ENCODE measurements around the gene CEP192.

Gene CEP192

DNA sequence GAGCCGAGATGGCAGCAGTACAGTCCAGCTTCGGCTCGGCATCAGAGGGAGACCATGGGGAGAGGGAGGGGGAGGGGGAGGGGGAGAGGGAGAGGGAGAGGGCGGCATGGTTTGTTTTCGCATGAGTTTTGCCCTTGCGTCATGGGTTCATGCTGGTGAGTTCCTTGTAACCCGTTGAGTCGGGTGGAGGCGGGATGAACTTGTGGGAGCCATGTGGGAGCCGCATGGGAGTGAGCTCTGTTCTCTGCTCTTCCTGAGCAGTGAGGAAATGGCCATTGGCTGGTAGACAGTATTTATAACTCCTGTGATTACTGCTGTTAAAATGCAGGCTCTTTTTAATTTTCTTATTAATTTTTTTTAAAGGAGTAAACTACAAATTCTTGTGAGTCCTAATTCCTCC is 108.0 kb downstream of the CEP192 start:
- DNase-seq (ENCODE audit: low spot score), result no peak

DNA sequence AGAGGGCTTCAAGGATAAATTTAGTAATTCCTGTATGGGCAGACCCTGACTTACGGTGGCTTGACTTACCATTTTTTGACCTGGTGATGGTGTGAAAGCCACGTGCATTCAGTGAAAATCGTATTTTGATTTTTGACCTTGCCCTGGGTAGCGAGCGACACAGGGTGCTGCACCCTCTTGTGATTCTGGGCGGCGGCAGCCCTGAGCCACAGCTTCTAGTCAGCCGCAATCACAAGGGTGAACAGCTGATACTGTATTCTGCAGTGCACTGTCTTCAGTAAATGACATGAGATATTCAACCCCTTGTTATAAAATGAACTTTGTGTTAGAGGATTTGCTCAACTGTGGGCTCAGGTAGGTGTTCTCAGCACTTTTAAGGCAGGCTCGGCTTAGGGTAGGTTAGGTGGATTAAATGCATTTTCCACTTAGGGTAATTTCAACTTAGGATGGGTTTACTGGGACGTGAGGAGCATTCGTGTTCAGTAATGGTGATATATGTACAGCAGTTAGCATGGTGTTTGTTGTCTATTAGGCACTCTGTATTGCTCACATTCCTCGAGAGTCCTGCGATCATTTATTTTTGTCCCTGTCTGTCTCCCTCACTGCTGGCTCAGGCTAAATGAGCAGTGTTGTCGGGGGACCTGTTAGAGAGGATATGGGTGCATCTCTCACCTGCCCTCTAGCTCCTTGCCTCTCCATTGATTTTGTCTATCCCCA is 109.9 kb downstream of the CEP192 start:
- no peak for DNase-seq (ENCODE audit: low spot score)

DNA sequence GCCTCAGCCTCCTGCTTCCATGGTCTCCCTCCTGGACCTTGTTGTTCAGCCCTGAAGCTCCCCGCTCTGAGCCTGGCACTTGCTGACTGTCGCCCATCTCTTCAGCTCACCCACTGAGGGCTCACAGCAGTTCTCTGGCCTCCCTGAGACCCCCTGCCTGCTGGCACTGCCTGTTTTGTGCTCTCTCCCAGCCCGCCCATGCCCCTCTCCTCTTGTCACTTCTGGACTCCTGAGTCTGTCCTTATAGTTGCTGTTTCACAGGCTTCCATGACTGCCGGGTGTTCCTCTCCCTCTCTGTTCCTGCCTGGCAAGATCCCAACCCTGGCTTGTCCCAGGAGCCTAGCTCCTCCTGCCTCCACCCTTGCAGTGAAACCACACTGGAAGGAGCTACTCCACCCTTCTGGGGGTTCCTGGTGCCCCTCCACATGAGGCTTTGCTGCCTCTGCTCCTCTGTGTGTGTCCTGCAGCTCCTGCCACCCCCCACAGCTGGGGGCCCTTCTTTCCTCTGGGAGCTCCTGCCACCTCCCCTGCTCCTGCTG is 110.6 kb downstream of the CEP192 start:
- DNase-seq (ENCODE audit: low spot score), result no peak

DNA sequence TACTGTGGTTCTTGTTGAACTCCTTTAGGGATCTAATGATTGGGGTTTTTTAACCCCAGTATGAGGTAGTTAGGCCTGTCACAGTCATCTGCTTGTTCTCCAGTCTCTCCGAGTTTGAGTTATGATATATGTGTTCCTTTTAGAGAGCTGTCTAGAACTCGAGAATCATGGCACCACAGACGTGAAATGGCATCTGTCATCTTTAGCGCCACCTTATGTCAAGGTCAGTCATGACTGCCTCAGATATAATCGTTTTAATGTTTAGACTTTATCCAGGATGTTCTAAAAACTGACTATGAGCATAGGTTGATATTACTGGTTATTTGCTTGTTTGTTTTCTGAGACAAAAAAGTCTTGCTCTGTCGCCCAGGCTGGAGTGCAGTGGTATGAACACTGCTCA is 112.2 kb downstream of the CEP192 start:
- no peak for DNase-seq (ENCODE audit: low spot score)

DNA sequence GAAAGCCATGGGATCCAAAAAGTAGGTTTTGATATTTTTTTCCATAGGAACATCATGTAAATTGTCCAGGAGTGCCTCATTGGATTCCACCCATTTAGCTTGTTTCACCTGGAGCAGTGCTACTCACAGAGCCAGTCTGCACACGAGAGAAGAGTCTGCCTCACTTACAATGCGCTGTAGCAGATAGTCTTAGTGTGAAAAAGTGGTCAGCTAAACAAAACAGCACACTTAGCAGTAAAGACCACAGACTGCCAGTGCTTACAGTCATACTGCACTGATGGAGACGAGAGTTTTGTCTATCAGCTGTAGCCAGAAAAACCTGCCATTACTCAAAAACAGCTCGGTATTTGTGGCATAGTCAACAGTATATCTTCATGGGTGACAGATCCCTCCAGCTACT is 113.9 kb downstream of the CEP192 start:
- no peak for DNase-seq (ENCODE audit: low spot score)

DNA sequence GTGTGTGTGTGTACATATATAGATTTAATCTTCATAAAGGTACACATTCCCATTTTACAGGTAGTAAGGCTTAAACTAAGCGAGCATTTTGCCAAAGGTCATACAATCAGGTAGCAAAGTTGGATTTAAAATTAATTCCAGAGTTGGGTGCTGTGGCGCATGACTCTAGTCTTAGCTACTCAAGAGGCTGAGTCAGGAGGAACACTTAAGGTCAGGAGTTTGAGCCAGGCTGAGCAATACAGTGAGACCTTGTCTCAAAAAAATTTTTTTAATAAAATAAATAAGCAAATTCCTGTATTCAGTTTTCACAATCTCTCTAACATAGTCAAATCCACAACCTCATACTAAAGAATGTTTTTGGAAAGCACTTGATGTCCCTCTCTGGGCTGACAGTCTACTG is 115.9 kb downstream of the CEP192 start:
- DNase-seq (ENCODE audit: low spot score), result no peak

DNA sequence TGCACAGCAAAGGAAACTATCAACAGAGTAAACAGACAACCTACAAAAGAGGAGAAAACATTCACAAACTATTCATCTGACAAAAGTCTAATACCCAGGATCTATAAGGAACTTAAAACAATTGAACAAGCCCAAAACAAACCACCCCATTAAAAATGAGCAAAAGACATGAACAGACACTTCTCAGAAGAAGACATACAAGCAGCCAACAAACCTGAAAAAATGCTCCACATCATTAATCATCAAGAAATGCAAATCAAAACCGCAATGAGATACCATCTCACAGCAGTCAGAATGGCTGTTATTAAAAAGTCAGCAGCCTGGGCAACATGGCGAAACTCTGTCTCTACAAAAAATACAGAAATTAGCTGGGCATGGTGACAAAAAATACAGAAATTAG is 117.2 kb downstream of the CEP192 start:
- DNase-seq (ENCODE audit: low spot score), result no peak

DNA sequence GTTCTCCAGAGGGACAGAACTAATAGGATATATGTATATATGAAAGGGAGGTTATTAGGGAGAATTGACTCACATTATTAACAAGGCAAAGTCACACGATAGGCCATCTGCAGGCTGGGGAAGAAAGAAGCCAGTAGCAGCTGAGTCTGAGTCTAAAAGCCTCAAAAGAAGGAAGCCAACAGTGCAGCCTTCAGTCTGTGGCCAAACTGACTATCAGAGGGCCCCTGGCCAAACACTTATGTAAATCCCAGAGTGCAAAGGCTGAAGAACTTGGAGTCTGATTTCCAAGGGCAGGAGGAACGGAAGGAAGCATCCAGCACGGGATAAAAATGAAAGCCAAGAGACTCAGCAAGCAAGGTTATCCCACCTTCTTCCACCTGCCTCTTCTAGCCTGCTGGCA is 119.4 kb downstream of the CEP192 start:
- DNase-seq (ENCODE audit: low spot score), result no peak

DNA sequence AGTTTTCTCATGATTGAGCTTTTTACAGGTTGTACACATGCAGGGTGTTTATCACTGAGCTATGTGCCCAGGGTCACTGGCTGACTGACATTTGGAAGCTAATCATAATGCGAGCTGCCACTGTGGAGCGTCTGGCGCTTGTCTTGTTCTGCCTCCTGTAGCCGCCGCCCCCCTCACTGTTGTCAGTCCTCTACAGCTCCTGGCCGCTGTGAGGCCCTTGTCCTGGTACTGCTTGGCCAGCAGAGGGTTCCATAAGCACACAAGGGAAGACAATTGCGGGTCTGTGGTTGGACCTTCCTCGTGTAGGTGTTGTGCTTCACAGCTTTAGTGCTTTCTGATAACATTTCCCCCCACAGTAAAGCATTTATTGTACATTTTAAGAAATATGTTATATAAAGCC is 121.8 kb downstream of the CEP192 start:
- peak; percentile 65 for DNase-seq (ENCODE audit: low spot score)

DNA sequence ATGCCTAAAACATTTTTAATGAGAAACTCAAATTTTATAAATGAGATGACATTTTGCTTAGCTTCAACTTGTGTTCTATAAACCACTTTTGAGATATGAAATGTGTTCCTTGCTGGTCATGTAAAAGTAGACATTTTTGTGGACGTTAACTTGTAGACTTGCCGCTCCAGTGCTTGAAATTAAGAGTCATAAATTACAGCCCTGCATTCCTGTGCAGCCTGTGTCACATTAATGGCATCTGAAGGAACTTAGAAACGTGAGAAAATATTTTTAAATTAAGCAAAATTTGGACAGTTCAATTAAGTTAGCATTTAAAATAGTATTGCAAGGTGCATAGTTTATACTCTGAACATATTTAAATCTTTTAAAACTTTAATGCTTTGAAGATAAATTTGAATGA is 129.1 kb downstream of the CEP192 start:
- no peak for DNase-seq (ENCODE audit: low spot score)

DNA sequence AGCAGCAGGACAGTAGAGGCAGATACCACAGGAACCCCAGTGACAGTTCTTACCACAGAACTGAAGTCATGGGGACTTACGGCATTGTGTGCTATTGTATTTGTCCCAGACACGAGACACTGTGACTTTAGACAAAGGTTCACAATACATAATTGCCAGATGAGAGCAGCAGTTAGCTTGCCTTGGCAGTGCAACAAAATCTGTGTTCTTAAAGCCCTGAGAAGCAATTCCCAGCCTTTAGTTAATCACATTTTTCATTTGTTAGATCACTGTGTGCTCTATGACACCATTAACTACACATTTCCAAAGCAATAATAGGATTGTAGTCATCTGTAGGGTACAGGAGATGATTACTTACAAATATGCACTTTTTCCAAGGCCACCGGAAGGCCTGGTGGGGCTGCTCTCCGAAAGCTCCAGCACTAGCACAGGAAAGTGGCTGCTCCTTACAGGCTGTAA is 129.8 kb downstream of the CEP192 start:
- DNase-seq (ENCODE audit: low spot score), result peak; percentile 22

DNA sequence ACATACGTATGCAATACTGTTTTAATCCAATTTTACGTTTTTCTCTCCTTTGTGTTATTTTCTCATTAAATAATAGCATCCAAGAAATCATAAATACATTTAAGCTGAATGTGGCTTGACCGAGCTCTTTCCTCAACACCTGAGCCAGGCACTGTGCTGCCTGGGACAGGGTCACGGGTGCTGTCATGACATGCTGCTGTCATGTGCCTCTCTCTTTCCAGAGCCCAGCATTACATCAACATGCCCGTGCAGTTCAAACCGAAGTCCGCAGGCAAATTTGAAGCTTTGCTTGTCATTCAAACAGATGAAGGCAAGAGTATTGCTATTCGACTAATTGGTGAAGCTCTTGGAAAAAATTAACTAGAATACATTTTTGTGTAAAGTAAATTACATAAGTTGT is 133.2 kb downstream of the CEP192 start:
- DNase-seq (ENCODE audit: low spot score), result peak; percentile 14

DNA sequence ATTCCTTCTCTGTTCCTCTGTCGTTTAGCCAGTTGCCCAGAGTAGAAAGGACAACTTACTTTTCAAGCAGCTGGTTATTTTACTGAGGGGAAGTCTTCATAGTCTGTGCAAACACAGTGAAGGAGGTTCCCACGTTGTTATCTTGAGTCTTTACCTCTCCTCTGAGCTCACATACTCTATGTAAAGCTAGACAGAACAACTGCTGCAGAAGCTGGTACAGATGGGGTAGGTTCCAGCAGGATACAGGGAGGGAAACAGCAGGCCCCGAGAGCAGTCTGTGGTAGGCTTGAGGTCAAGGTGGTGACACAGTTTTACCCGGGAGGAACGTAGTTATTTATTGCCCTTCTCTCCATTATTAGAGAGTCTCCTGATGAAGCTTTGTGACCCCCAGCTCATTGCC is 134.0 kb downstream of the CEP192 start:
- DNase-seq (ENCODE audit: low spot score), result no peak

DNA sequence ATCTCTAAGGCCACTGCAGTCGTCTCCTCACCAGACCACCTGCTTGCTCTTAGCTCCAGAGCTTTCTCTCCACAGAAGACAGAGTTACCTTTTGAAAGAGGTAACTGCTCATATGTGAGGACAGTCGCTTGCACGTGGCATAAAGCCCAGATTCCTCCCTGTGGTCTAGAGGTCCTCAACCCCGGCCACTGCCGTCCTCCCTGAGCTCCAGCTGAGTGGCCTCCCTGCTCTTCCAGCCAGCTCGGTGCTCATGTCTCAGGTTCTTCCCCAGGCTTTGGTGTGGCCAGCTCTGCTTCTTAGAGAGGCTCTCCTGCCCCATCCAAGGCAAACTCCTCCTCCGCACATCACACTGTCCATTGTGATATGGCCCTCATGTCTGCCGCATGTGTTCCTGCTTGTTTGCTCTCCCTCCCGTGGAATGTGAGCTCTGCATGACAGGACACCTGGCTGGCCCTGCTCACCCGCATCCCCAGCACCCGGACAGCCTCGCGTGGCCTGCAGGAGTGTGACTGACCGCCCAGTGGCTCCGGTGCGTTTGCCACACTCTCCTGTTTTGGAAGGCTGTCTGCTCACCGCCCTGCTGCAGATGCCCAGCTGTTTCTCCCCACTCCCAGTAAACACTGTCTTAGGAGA is 135.9 kb downstream of the CEP192 start:
- DNase-seq (ENCODE audit: low spot score), result no peak

DNA sequence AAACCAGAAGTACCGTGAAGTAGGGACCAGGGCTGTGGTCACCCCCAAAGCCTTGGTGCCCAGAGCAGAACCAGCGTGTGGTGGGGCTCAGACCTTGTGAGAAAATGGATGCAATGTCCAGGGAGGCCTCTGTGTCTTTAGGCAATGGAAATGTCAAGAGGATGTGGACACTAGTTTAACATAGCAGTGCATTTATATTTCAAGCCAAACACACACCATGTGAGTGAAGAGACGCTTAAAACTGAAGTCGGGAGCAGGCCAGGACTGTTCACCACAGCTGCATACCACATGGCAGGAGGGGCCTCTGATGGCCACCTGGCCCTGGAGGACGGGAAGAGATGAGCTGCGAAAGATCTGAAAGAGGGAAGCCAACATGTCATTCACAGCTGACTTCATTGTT is 140.1 kb downstream of the CEP192 start:
- DNase-seq (ENCODE audit: low spot score), result no peak

DNA sequence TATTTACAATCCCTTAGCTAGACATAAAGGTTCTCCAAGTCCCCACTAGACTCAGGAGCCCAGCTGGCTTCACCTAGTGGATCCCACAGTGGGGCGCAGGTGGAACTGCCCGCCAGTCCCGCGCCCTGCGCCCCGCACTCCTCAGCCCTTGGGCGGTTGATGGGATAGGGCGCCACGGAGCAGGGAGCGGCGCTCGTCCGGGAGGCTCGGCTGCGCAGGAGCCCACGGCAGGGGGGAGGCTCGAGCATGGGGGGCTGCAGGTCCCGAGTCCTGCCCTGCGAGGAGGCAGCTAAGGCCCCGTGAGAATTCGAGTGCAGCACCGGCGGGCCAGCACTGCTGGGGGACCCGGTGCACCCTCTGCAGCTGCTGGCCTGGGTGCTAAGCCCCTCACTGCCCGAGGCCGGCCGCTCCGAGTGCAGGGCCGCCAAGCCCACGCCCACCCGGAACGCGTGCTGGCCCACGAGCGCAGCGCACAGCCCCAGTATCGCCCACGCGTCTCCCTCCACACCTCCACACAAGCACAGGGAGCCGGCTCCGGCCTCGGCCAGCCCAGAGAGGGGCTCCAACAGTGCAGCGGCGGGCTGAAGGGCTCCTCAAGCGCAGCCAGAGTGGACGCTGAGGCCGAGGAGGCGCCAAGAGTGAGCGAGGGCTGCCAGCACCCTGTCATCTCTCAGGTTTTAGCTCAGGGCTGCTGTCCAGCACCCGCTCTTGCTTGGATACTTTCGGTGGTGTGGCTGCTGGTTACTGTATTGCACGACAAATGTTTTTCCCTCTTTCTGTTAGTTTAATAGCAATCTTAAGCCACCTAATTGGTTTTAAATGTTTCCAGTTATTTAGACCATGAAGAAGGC is 143.6 kb downstream of the CEP192 start:
- no peak for DNase-seq (ENCODE audit: low spot score)

DNA sequence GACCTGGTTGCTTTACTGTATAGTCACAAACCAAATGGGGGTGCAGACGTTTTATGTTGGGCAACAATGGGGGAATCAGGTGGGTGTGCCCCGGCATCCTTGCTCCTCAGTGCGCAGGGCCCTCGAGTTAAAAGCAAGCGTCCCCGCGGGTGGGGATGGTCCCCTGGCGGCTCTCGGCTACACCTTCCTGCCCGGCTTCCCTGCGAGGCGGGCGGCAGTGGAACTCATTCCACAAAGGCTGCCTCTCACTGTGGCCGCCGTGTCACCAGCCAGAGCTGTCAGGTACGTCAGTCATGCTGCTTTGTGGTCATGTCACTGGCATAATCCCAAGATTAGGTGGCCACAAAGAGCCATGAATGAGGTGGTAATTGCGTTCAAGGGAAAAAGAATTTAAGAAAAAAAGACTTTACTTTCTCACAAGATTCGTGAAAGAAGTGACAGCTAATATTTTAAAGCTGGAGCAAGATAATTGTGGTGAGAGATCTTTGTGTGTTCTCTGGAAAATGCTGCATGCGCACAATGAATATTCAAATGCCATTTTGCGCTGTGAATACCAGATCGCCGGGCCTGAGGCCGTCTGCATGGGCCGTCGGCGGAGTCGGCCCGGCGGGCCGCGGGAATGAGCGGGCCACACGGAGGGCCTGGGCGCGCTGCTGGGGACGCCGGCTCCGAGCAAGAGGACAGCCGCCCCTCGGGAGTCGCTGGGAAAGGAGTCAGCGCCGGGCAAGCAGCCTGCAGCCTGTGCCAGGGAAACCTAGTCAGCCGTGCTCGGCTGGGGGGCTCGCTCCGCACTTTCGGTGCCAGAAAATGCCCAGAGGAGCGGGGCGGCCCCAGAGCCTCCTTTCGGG is 145.1 kb downstream of the CEP192 start:
- DNase-seq (ENCODE audit: low spot score), result peak; percentile 14

DNA sequence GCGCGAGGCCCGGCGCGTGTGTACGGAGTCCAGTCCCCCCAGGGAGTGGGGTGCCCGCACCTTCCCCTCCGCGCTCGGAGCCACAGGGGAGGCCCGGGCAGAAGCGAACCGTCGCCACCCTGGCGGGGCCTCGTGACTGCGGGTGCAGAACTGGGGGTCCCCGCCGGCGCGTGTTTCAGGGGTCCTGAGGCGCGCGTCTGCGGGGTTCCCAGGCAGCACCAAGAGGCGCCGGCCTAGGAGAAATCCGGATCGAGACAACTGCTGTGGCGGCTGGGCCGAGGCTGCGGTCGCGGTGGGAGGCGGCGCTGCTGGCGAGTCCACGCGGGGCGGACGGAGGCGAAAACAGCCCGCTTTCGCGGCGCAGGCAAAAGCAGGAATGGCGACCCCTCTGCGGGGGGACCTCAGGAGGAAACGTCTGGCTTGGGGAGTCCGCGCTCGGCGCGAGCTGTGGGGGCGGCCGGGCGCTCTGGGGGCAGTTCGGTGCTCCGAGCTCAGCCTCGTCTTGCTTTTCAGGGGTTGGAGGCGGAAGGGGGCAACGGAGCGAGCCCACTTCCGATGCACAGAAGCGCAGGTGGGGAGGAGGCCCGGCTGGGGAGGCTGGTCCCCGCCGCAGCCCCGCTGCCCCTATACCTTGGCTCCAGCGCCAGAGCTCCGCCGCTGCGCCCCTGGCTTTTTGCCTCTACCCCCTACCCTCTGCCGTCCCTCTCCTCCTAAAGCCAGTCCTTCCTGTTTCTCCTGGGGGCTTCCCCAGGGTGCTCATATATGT is 145.9 kb downstream of the CEP192 start:
- DNase-seq (ENCODE audit: low spot score), result peak; percentile 10

DNA sequence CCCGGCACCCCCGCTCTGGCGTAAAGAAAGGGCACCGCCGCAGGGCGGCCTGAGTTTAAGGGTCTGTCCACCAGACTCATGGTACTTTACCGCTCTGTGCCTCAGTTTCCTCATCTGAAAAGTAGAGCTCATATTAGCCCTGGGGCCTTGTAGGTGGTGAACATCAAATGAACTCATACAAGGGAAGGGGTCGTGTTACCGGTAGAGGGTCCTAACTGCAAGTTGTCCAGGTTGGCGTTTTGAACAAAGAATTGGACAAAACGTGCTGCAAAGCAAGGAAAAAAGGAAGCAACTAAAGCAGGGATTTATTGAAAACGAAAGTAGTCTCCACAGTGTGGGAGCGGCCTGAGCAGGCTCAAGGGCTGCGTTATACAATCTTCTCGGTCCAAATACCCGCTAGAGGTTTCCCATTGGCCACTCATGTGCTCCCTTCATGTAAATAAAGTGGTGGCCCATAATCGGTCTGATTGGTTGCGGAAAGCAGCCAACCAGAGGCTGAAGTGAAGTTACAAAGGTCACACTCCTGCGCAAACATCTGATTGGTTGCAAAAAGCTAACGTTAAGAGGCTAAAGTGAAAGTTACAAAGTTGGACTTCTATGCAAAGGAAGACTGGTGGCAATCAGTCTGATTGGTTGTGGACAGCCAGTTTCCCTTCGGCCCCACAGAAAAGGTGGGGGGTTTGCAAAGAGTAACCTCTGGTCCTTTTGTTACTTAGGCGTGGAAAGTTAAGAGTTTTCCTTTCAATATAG is 146.7 kb downstream of the CEP192 start:
- peak; percentile 34 for DNase-seq (ENCODE audit: low spot score)

DNA sequence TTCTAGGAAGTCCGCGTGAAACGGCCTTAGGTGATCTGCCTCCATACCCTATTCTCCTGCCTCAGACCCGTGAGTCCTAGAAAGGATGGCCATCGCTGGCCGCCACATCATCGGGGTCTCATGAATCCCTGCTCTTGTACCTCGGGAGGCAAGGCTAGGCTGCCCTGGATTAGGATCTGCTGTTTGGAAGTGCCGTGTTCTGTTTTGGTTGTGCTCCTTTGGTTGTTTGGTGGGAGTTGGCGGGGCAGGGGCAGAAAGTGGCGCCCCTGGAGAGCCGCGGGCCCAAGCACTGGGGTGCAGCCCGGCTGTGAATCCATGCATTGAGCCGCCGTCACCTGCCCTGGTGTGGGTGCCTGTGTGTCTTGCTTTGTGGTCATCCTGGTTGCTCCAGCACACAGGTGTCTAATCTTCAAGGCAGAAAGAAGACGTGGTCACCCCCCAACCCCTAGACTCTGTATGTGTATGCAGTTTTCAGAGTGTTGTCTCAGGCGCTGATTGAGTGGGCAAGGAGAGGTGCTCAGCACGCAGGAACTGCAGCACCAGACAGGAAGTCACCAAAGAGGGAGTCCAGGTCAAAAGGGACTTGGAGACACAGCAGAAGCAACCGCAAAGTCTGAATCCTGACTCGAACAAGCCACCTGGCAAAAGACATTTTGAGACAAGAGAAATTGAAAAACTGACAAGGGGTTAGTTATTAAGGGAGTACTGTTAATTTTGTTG is 147.4 kb downstream of the CEP192 start:
- no peak for DNase-seq (ENCODE audit: low spot score)

Data from putamen (tissue), 1 donor.